ENCODE data around the gene NLGN3. TPM values are rescaled to one million over a fixed set of nuclear protein-coding genes. Genes with fewer than 3 reads are reported as not detected.

The NLGN3 gene
- total and polyA plus RNA-seq, 2 donors (not counting 1 experiment from before 2014, with no cell fraction given) = 0.81 to 1.3 TPM

DNA sequence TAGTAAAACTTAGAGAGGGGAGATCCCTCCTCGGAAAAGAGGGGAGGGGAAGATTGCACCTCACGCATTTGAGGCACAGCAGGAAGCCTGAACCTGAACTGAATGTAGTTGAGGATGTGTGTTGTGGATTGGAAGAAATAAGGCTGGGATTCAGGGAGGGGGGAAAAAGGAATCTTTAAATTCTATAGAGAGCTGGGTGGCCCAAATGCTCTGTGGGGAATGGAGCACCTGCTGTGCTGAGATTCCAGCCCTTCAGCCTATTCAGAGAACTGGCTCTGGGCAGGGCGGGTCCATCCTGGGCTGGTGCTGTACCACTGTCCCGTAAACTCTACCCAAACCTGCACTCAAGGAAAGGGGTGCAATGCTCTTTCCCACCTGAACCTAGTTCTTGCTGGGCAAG lies 44.9 kb upstream of the NLGN3 start:
- Mint-ChIP-seq H3K4me1 (peaks cover 53% of the 10 kb centered on the region), H3K4me3 (no peak overlapping the region), H3K27ac (no peak overlapping the region), H3K27me3 (no peaks in the 10 kb centered on the region), H3K9me3 (ENCODE audit: insufficient read depth) (no peaks in the 10 kb centered on the region)
- H3K9me3 ChIP-seq (ENCODE audit: control extremely low read depth in 1 of 3, control insufficient read depth in 2 of 3, insufficient read depth in 1 of 3, low read length in 2 of 3) = no peaks in the 10 kb centered on the region
- no peak for TF ChIP-seq EZH2 (IDR thresholded peaks at IDR 0.05; ENCODE audit: borderline replicate concordance, insufficient read depth, low read depth, low read length, poor library complexity, severe bottlenecking)
- TF ChIP-seq, protein P1, sequence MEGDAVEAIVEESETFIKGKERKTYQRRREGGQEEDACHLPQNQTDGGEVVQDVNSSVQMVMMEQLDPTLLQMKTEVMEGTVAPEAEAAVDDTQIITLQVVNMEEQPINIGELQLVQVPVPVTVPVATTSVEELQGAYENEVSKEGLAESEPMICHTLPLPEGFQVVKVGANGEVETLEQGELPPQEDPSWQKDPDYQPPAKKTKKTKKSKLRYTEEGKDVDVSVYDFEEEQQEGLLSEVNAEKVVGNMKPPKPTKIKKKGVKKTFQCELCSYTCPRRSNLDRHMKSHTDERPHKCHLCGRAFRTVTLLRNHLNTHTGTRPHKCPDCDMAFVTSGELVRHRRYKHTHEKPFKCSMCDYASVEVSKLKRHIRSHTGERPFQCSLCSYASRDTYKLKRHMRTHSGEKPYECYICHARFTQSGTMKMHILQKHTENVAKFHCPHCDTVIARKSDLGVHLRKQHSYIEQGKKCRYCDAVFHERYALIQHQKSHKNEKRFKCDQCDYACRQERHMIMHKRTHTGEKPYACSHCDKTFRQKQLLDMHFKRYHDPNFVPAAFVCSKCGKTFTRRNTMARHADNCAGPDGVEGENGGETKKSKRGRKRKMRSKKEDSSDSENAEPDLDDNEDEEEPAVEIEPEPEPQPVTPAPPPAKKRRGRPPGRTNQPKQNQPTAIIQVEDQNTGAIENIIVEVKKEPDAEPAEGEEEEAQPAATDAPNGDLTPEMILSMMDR (IDR thresholded peaks at IDR 0.05) = no peak
- H4K20me1 ChIP-seq (ENCODE audit: control insufficient read depth, insufficient read depth, low read length, poor library complexity, severe bottlenecking) = no peaks in the 10 kb centered on the region
- H3K4me2 ChIP-seq (replicated peaks; ENCODE audit: low read depth, low read length, poor library complexity, severe bottlenecking) = no peak overlapping the region
- no peak overlapping the region for H3K9ac ChIP-seq (ENCODE audit: low read length)
- H2AFZ ChIP-seq (ENCODE audit: insufficient read depth, low read depth, low read length, poor library complexity, severe bottlenecking) = no peak overlapping the region
- ChIA-PET CTCF (interaction anchor here (1.2 to 5.2 kb wide), 4 partner anchors 12 to 77 kb away, joined by 3 to 78 read pairs (median 28); partner anchors contain the start of genes IL2RG and MED12), POLR2A (interaction anchor here (0.7 to 0.8 kb wide), 3 partner anchors 12 to 82 kb away, joined by 3 to 4 read pairs (median 3); partner anchors contain the start of gene IL2RG)
- DNase-seq (no peak), ATAC-seq (ENCODE audit: low read depth) (no peak)
- H3K4me3 ChIP-seq (ENCODE audit: control extremely low read depth in 1 of 5, extremely low read depth in 1 of 5, insufficient read depth in 1 of 5, low read depth in 2 of 5, low read length in 4 of 5) = no peak overlapping the region
- H3K27me3 ChIP-seq (replicated peaks in 1 of 4; ENCODE audit: control extremely low read depth in 1 of 4, control insufficient read depth in 3 of 4, insufficient read depth in 4 of 4, low read length in 3 of 4) = no peaks in the 10 kb centered on the region
- intact Hi-C loops (cut with micrococcal nuclease) = loop anchor here (10.0 kb wide), 1 partner anchor 155 kb away; the partner anchor contains the start of gene ZMYM3
- H3K4me1 ChIP-seq (ENCODE audit: control insufficient read depth in 2 of 2, insufficient read depth in 2 of 2, low read length in 2 of 2) = peaks cover 34 to 49% of the 10 kb centered on the region in 2 donors
- no peak overlapping the region for H3K27ac ChIP-seq (ENCODE audit: low read length in 2 of 2)
- H3K79me2 ChIP-seq (ENCODE audit: control insufficient read depth, insufficient read depth, low read length) = peaks cover 13% of the 10 kb centered on the region
- H3K36me3 ChIP-seq (replicated peaks in 1 of 2; ENCODE audit: control extremely low read depth in 1 of 2, control insufficient read depth in 1 of 2, extremely low read depth in 1 of 2, insufficient read depth in 2 of 2, low read length in 1 of 2) = no peaks in the 10 kb centered on the region
- 100% methylated on average over 2 of the region's 4 CpGs for WGBS (ENCODE audit: insufficient coverage)
